Hematopoietic multipotent progenitor cell (in vitro differentiated cells): ENCODE results near the gene GOLGA6L4. TPM values are rescaled to one million over a fixed set of nuclear protein-coding genes. Genes with fewer than 3 reads are reported as not detected.
"Not testable (repeated sequence)": the region's sequence is repeated elsewhere in the genome, so short reads cannot be mapped to it uniquely, and the experiment has no call there.

Experiments used
- DNase-seq, 3 donors: peaks; one replicate each; pipeline ENCODE4 v3.0.0-alpha.2; 2011 to 2015; ENCODE audit warnings: low read depth in 2 of 3, low spot score in 2 of 3
- small RNA-seq: library from RNA; depleted of rRNA; stranded (forward); fragments of <200 nt; gene quantifications from one replicate; pipeline ENCODE3, GENCODE V24; 2012
- total RNA-seq: library from RNA; depleted of rRNA; stranded (reverse); fragments of >200 nt; gene quantifications from one replicate; pipeline ENCODE4 v1.2.3, GENCODE V29; 2012

The GOLGA6L4 gene, protein sequence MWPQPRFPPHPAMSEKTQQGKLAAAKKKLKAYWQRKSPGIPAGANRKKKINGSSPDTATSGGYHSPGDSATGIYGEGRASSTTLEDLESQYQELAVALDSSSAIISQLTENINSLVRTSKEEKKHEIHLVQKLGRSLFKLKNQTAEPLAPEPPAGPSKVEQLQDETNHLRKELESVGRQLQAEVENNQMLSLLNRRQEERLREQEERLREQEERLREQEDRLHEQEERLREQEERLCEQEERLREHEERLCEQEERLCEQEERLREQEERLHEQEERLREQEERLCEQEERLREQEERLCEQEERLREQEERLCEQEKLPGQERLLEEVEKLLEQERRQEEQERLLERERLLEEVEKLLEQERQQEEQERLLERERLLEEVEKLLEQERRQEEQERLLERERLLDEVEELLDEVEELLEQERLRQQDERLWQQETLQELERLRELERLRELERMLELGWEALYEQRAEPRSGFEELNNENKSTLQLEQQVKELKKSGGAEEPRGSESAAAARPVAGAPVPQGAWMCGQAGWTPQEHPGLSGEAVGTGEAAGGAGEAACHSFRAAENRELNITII
- total RNA-seq = 1.9 TPM

DNA sequence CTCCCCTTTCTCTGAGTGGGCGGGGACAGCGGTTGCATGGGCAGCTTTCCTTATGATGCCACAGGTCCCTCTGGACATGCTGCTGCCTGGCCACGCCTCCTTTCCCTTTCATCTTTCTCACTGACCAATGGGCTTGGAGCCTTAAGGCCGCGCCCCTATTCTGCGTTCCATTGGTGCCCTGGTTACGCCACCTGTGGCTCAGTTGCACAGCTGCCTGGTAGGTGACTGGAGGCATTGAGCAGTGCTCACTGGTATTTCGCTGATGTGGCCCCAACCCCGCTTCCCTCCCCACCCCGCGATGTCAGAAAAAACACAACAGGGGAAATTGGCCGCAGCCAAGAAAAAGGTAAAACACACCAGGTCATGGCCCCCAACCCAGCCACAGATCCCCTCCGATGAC lies at the start of gene GOLGA6L4:
Gene GOLGA6L4, plus strand, starts transcription at position 201 of the 400 bp plus-strand sequence. Its CDS starts 62 bp downstream, at position 263.
- DNase-seq = not testable (repeated sequence)

DNA sequence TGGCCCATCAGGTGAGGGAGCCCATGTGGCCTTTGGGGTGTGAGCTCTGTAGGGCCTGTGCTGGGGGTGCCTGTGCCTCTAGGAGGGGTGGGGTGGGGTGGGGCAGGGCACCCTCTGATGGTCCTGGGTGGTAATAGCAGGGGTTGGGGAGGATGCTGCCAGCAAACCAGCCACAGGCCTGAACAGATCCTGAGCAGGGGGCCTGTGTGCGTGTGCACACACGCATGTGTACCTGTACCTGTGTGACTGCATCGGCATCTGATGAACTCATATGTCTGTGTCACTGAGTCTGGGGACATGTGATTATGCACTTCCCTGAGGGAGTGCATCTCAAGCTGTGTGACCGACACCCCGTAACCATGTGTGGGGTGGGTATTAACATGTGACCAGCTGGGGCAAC lies 42.6 kb upstream of the GOLGA6L4 start:
- DNase-seq = not testable (repeated sequence)

DNA sequence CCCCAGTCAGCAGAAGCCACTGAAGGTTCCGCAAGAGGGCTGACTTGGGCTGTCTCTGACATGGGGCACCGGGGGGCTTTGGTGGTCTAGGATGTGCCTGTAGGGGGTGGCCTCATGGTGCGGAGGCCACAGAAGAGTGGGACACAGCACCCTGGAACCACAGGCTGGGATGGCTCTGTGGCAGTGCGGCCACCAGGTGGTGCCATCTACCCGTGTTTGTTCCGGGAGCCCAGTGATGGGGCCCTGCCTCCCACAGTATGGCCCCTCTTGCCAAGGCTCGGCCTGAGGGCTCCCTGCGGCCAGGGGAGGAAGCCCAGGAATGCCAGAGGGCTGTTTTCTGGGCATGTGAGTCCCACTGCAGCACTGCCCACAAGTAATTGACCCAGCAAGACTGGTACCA lies 40.0 kb upstream of the GOLGA6L4 start:
- not testable (repeated sequence) for DNase-seq

DNA sequence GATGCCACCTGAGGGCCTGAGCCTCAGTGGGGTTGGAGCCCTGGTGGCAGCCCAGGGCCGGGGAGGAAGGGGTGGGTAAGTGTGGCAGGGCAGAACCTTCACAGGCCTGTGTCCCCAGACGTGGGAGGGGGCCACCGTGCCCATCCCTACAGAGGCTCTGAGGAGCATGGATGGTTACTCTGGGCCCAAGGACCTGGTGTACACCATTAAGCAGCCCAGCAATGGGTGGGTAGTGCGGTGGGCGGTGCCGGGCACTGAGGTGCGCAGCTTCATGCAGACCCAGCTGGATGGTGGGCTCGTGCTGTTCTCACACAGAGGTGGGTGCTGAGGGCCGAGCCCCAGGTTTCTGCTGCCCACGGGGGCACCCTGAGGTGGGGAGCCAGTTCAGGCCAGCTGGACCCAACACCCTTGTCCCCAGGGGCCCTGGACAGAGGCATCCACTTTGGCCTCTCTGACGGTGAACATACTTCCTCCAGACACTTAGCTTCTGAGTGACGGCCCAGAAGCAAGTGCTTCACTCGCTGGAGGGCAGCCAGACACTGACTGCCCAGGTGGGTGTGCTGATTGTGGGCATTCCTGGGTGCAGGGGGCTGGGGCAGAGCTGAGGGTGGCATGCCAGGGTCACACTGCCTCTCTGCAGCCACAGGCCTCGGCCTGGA lies 38.9 kb upstream of the GOLGA6L4 start:
- not testable (repeated sequence) for DNase-seq

DNA sequence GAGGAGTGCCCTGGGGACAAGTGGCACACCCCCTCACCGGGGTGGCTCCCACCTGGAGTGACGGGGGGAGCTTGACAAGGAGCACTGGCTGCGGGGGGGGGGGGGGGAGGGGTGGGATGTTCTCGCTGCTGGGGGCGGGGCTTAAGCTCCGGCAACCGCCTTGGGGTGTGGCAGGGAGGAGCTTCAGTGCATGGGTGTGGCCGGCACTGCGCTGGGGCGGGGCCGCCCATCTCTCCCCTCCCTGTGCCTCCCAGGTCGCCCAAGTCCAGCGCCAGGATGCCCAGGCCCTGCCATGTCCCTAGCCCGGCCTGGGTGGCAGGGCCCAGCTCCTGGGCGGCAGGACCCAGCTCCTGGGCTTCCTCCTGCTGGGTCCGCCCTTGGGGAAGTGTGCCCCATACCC lies 35.7 kb upstream of the GOLGA6L4 start:
- not testable (repeated sequence) for DNase-seq

DNA sequence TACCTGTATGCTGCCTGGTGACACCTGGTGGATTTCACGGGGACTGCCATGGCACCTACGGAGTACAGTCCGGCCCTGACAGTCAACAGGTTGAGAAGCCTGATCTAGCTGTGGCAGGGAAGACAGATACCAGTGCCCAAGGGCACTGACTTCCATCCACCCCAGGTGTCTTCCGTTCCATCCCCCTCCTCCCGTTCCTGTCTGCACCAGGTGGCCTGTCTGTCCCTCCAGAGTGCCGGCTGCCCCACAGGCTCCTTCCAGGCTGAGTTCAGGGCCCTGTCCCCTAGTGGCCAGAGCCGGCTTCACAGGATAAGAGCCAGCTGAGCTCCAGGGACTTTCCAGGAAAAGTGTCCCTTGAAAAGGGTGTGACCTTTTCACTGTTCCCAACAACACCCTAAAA lies 10.9 kb downstream of the GOLGA6L4 start:
- DNase-seq = not testable (repeated sequence)

Small RNAs within 50 kb of the gene (small RNA-seq; reads per million reads assigned to genes)
- gene RN7SL331P (not detected), gene UBE2Q2P8 (not detected)
